HG02642 (cell line): Measurements from ENCODE around the gene ARHGEF3.
"Not testable (repeated sequence)": the region's sequence is repeated elsewhere in the genome, so short reads cannot be mapped to it uniquely, and the experiment has no call there.

Source experiments
- ATAC-seq: cut with Tn5 transposase; IDR thresholded peaks from one replicate; pipeline ENCODE4 v1.9.1; 2021; ENCODE audit warnings: mild to moderate bottlenecking; ENCODE audit not compliant: unreplicated experiment, poor library complexity

ARHGEF3 gene

GRCh38 chr3:56748663-56749231, 53.0 kb downstream of the ARHGEF3 start:
- ATAC-seq: no peak

- no peak for ATAC-seq
Observed at GRCh38 chr3:56747150-56747549, 54.6 kb downstream of the ARHGEF3 start.

GRCh38 chr3:56744016-56744415, 57.7 kb downstream of the ARHGEF3 start:
- no peak for ATAC-seq

GRCh38 chr3:56742887-56743286, 58.9 kb downstream of the ARHGEF3 start:
- ATAC-seq: no peak

GRCh38 chr3:56739036-56739435, 62.7 kb downstream of the ARHGEF3 start:
- ATAC-seq: no peak

- ATAC-seq: no peak
Observed at GRCh38 chr3:56737006-56737405, 64.7 kb downstream of the ARHGEF3 start.

- ATAC-seq: no peak
Observed at GRCh38 chr3:56732109-56732508, 69.6 kb downstream of the ARHGEF3 start.

GRCh38 chr3:56725175-56725574, 76.6 kb downstream of the ARHGEF3 start:
- peak; percentile 97 for ATAC-seq

- peak; percentile 9 for ATAC-seq
Observed at GRCh38 chr3:56724676-56725075, 77.1 kb downstream of the ARHGEF3 start.

GRCh38 chr3:56720849-56721248, 80.9 kb downstream of the ARHGEF3 start:
- ATAC-seq: no peak

- ATAC-seq: not testable (repeated sequence)
Observed at GRCh38 chr3:56718809-56719208, 82.9 kb downstream of the ARHGEF3 start.

GRCh38 chr3:56711344-56711743, 90.4 kb downstream of the ARHGEF3 start:
- ATAC-seq: no peak

GRCh38 chr3:56707412-56707811, 94.3 kb downstream of the ARHGEF3 start:
- not testable (repeated sequence) for ATAC-seq

GRCh38 chr3:56706629-56707028, 95.1 kb downstream of the ARHGEF3 start:
- no peak for ATAC-seq

- no peak for ATAC-seq
Observed at GRCh38 chr3:56704706-56705105, 97.0 kb downstream of the ARHGEF3 start.

GRCh38 chr3:56702490-56703315, 99.0 kb downstream of the ARHGEF3 start:
- no peak for ATAC-seq

- no peak for ATAC-seq
Observed at GRCh38 chr3:56700151-56700550, 101.6 kb downstream of the ARHGEF3 start.

- no peak for ATAC-seq
Observed at GRCh38 chr3:56694867-56695683, 106.7 kb downstream of the ARHGEF3 start.

- ATAC-seq: no peak
Observed at GRCh38 chr3:56693750-56694149, 108.0 kb downstream of the ARHGEF3 start.

GRCh38 chr3:56692520-56693433, 109.0 kb downstream of the ARHGEF3 start:
- ATAC-seq: peak; percentile 85
